Neural cell (in vitro differentiated cells): ENCODE data around the gene ATP2C2.

ENCODE experiments used
- CTCF ChIP-seq: fragments of 450-650 bp; IDR thresholded peaks from 2 replicates; pipeline ENCODE4 v1.5.1; 2014; ENCODE audit warnings: antibody characterized with exemption, mild to moderate bottlenecking, moderate library complexity; ENCODE audit not compliant: poor library complexity, severe bottlenecking
- EP300 ChIP-seq: fragments of 450-650 bp; conservative IDR thresholded peaks from 2 replicates; pipeline ENCODE4 v1.6.1; 2014; ENCODE audit warnings: antibody characterized with exemption, mild to moderate bottlenecking, moderate library complexity; ENCODE audit not compliant: poor library complexity, severe bottlenecking
- EZH2 ChIP-seq: fragments of 200-600, 300-800 bp; shearing (Covaris generic), sonication (generic); IDR thresholded peaks from 2 replicates; pipeline ENCODE4 v1.6.1; 2014; ENCODE audit warnings: antibody characterized with exemption, low read length, borderline replicate concordance, mild to moderate bottlenecking; ENCODE audit not compliant: insufficient read depth, poor library complexity, severe bottlenecking
- POLR2AphosphoS5 ChIP-seq: IDR thresholded peaks from 2 replicates; pipeline ENCODE4 v1.6.1; 2012
- RAD21 ChIP-seq: fragments of 450-650 bp; conservative IDR thresholded peaks from 2 replicates; pipeline ENCODE4 v1.6.1; 2014; ENCODE audit warnings: antibody characterized with exemption, mild to moderate bottlenecking, moderate library complexity
- SMC3 ChIP-seq: fragments of 450-650 bp; conservative IDR thresholded peaks from 2 replicates; pipeline ENCODE4 v1.6.1; 2014; ENCODE audit warnings: antibody characterized with exemption, mild to moderate bottlenecking, moderate library complexity; ENCODE audit not compliant: poor library complexity
- TAF1 ChIP-seq: IDR thresholded peaks from 2 replicates; pipeline ENCODE4 v1.6.1; 2012; ENCODE audit warnings: low read depth

GRCh38 chr16:84366208-84366607 is 2.1 kb upstream of the ATP2C2 start:
- no peak for TF ChIP-seq EZH2
- no peak for TF ChIP-seq CTCF
- no peak for TF ChIP-seq TAF1
- no peak for TF ChIP-seq EP300
- TF ChIP-seq SMC3, result no peak
- no peak for TF ChIP-seq POLR2AphosphoS5
- no peak for TF ChIP-seq RAD21
